ENCODE data around the gene RAD9A. TPM values are rescaled to one million over a fixed set of nuclear protein-coding genes. Genes with fewer than 3 reads are reported as not detected.

Gene RAD9A
- 16.4 TPM for polyA plus RNA-seq (2013, experiment 1 of 2)
- polyA plus RNA-seq (2013, experiment 2 of 2) = 14.7 TPM

DNA sequence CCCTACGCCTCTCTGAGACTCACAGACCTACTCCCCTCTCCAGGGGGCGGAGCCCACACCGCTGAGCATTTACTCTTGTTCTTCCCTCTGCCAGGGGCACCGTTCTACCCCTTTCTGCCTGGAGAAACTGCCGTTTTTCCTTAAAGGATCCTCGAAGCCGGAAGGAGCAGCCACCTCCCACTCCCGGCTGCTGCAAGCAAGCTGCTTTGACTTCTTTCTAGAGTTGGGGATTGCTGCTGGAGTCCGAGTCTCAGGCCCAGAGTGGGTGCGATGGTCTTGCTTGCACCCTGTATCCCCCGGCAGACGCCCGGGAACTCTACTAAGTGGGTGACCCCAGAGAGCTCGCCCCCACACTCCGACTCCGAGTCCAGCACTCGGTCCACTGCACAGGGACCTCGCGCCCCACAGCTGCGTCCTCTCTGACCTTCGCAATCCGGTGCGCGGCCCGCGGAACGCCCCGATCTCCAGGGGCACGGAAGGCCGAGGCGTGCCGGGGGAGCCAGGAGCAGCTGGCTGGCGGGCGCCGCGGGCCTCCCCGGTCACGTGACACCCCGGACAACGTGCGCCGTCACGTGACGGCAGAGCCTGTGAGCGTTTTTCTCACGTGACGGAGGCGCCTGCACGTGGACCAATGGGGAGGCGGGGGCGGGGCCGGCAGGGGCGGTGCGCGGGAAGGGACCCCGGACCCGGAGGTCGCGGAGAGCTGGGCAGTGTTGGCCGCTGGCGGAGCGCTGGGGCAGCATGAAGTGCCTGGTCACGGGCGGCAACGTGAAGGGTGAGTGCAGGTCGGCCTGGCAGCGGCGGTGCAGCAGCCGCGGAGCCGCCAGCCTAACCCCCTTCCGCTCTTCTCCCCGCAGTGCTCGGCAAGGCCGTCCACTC is at the start of gene RAD9A:
Gene RAD9A, plus strand, starts transcription at position 683 of the 879 bp plus-strand sequence. Its CDS starts 59 bp downstream, at position 742.
- peak within 1 kb of the TSS; percentile 98 for H3K56ac ChIP-seq (ENCODE audit: low read length)
- peak within 1 kb of the TSS; percentile 80 for H3K23ac ChIP-seq (ENCODE audit: low read length)
- H3K4me1 ChIP-seq (ENCODE audit: control insufficient read depth, low read depth, low read length) = peaks cover 12% of the 10 kb centered on the region
- peak within 1 kb of the TSS; percentile 42 for H3K18ac ChIP-seq (ENCODE audit: low read length)
- H3K36me3 ChIP-seq (ENCODE audit: control insufficient read depth, insufficient read depth, low read length) = no peaks in the 10 kb centered on the region
- H3K4me2 ChIP-seq (ENCODE audit: low read length) = peak within 1 kb of the TSS; percentile 75
- no peaks in the 10 kb centered on the region for H3K27me3 ChIP-seq (ENCODE audit: insufficient read depth, low read length, poor library complexity)
- peaks cover 5% of the 10 kb centered on the region for H3K79me2 ChIP-seq (ENCODE audit: control insufficient read depth, insufficient read depth, low read length)
- no peak within 1 kb of the TSS for H4K8ac ChIP-seq (ENCODE audit: low read depth, low read length)
- peaks cover 8% of the 10 kb centered on the region for H3K79me1 ChIP-seq (ENCODE audit: low read length)
- H2BK120ac ChIP-seq (ENCODE audit: low read depth, low read length) = no peak within 1 kb of the TSS
- peak within 1 kb of the TSS; percentile 79 for H3K4me3 ChIP-seq (ENCODE audit: low read length)
- H3K4ac ChIP-seq (ENCODE audit: low read depth, low read length) = peak within 1 kb of the TSS; percentile 44
- peak; percentile 97 for DNase-seq
- no peak within 1 kb of the TSS for H2BK15ac ChIP-seq (replicated peaks; ENCODE audit: low read depth)
- no peak within 1 kb of the TSS for H2AK5ac ChIP-seq (ENCODE audit: low read length)
- H2BK5ac ChIP-seq (ENCODE audit: low read length) = no peak within 1 kb of the TSS
- H3K27ac ChIP-seq (ENCODE audit: low read depth, low read length) = peak within 1 kb of the TSS; percentile 69
- WGBS (ENCODE audit: extremely low coverage, insufficient coverage, low lambda C conversion rate) = no CpG with 5 or more reads among the region's 75 CpGs
- H3K9ac ChIP-seq (ENCODE audit: low read length) = peak within 1 kb of the TSS; percentile 84
- no peak within 1 kb of the TSS for H4K5ac ChIP-seq (ENCODE audit: low read length)

DNA sequence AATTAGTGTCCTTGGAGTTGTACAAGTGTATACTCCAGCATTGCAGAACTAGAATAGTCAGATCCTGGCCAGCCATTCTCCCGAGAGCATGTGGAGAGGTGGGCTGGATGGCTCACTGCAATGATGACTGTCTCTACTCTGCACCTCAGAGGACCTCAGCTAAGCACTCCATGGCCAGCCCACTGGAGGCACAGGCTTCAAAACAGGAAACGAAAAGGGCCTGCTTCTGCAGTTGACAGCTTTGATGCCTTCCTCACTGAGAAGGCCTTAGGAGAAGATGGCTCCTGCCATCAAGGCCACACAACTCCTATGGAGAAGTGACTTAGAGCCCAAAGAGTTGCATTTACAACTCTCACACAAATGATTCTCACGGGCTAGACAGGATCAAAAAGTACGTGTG is 47.5 kb upstream of the RAD9A start:
- H2BK5ac ChIP-seq (ENCODE audit: low read length) = no peak overlapping the region
- H3K4me2 ChIP-seq (ENCODE audit: low read length) = no peak overlapping the region
- no peak overlapping the region for H2AK5ac ChIP-seq (ENCODE audit: low read length)
- H3K36me3 ChIP-seq (ENCODE audit: control insufficient read depth, insufficient read depth, low read length) = no peaks in the 10 kb centered on the region
- no peak for DNase-seq
- H2BK15ac ChIP-seq (replicated peaks; ENCODE audit: low read depth) = no peak overlapping the region
- no peaks in the 10 kb centered on the region for H3K27me3 ChIP-seq (ENCODE audit: insufficient read depth, low read length, poor library complexity)
- no peak overlapping the region for H4K8ac ChIP-seq (ENCODE audit: low read depth, low read length)
- H2BK120ac ChIP-seq (ENCODE audit: low read depth, low read length) = no peak overlapping the region
- no peak overlapping the region for H3K9ac ChIP-seq (ENCODE audit: low read length)
- no CpG with 5 or more reads among the region's 4 CpGs for WGBS (ENCODE audit: extremely low coverage, insufficient coverage, low lambda C conversion rate)
- H3K18ac ChIP-seq (ENCODE audit: low read length) = no peak overlapping the region
- no peak overlapping the region for H3K4ac ChIP-seq (ENCODE audit: low read depth, low read length)
- H3K56ac ChIP-seq (ENCODE audit: low read length) = no peak overlapping the region
- no peak overlapping the region for H4K5ac ChIP-seq (ENCODE audit: low read length)
- no peak overlapping the region for H3K23ac ChIP-seq (ENCODE audit: low read length)
- no peak overlapping the region for H3K4me3 ChIP-seq (ENCODE audit: low read length)
- H3K27ac ChIP-seq (ENCODE audit: low read depth, low read length) = no peak overlapping the region
- no peaks in the 10 kb centered on the region for H3K79me2 ChIP-seq (ENCODE audit: control insufficient read depth, insufficient read depth, low read length)
- no peaks in the 10 kb centered on the region for H3K4me1 ChIP-seq (ENCODE audit: control insufficient read depth, low read depth, low read length)
- H3K79me1 ChIP-seq (ENCODE audit: low read length) = no peaks in the 10 kb centered on the region

GRCh38 chr11:67345247-67345919 is 46.4 kb upstream of the RAD9A start:
- Histone ChIP-seq H4K8ac (ENCODE audit: low read depth, low read length) (no peak overlapping the region), H2AK5ac (ENCODE audit: low read length) (no peak overlapping the region), H3K4me2 (ENCODE audit: low read length) (no peak overlapping the region), H3K36me3 (ENCODE audit: control insufficient read depth, insufficient read depth, low read length) (no peaks in the 10 kb centered on the region), H3K4ac (ENCODE audit: low read depth, low read length) (no peak overlapping the region), H3K27ac (ENCODE audit: low read depth, low read length) (no peak overlapping the region), H3K23ac (ENCODE audit: low read length) (no peak overlapping the region), H3K56ac (ENCODE audit: low read length) (no peak overlapping the region), H2BK5ac (ENCODE audit: low read length) (no peak overlapping the region), H3K18ac (ENCODE audit: low read length) (no peak overlapping the region), H3K27me3 (ENCODE audit: insufficient read depth, low read length, poor library complexity) (no peaks in the 10 kb centered on the region), H3K79me2 (ENCODE audit: control insufficient read depth, insufficient read depth, low read length) (no peaks in the 10 kb centered on the region), H3K4me1 (ENCODE audit: control insufficient read depth, low read depth, low read length) (no peaks in the 10 kb centered on the region), H3K79me1 (ENCODE audit: low read length) (no peaks in the 10 kb centered on the region), H2BK120ac (ENCODE audit: low read depth, low read length) (no peak overlapping the region), H2BK15ac (replicated peaks; ENCODE audit: low read depth) (no peak overlapping the region), H4K5ac (ENCODE audit: low read length) (no peak overlapping the region), H3K4me3 (ENCODE audit: low read length) (no peak overlapping the region), H3K9ac (ENCODE audit: low read length) (no peak overlapping the region)
- no CpG with 5 or more reads among the region's 8 CpGs for whole genome bisulfite sequencing (ENCODE audit: extremely low coverage, insufficient coverage, low lambda C conversion rate)
- DNase-seq = no peak

GRCh38 chr11:67345920-67346819 is 45.6 kb upstream of the RAD9A start:
- Histone ChIP-seq H3K9ac (ENCODE audit: low read length) (no peak overlapping the region), H4K8ac (ENCODE audit: low read depth, low read length) (no peak overlapping the region), H2BK120ac (ENCODE audit: low read depth, low read length) (no peak overlapping the region), H2BK5ac (ENCODE audit: low read length) (no peak overlapping the region), H2BK15ac (replicated peaks; ENCODE audit: low read depth) (no peak overlapping the region), H3K4me1 (ENCODE audit: control insufficient read depth, low read depth, low read length) (no peaks in the 10 kb centered on the region), H3K4me2 (ENCODE audit: low read length) (no peak overlapping the region), H3K4me3 (ENCODE audit: low read length) (no peak overlapping the region), H3K79me2 (ENCODE audit: control insufficient read depth, insufficient read depth, low read length) (no peaks in the 10 kb centered on the region), H3K23ac (ENCODE audit: low read length) (no peak overlapping the region), H3K18ac (ENCODE audit: low read length) (no peak overlapping the region), H3K27ac (ENCODE audit: low read depth, low read length) (no peak overlapping the region), H3K4ac (ENCODE audit: low read depth, low read length) (no peak overlapping the region), H4K5ac (ENCODE audit: low read length) (no peak overlapping the region), H3K56ac (ENCODE audit: low read length) (no peak overlapping the region), H2AK5ac (ENCODE audit: low read length) (no peak overlapping the region), H3K79me1 (ENCODE audit: low read length) (no peaks in the 10 kb centered on the region), H3K36me3 (ENCODE audit: control insufficient read depth, insufficient read depth, low read length) (no peaks in the 10 kb centered on the region), H3K27me3 (ENCODE audit: insufficient read depth, low read length, poor library complexity) (no peaks in the 10 kb centered on the region)
- peak; percentile 68 for DNase-seq
- WGBS (ENCODE audit: extremely low coverage, insufficient coverage, low lambda C conversion rate) = no CpG with 5 or more reads among the region's 7 CpGs

- Histone ChIP-seq H3K4me2 (ENCODE audit: low read length) (no peak overlapping the region), H4K5ac (ENCODE audit: low read length) (no peak overlapping the region), H3K36me3 (ENCODE audit: control insufficient read depth, insufficient read depth, low read length) (no peaks in the 10 kb centered on the region), H3K27me3 (ENCODE audit: insufficient read depth, low read length, poor library complexity) (no peaks in the 10 kb centered on the region), H3K27ac (ENCODE audit: low read depth, low read length) (no peak overlapping the region), H3K79me2 (ENCODE audit: control insufficient read depth, insufficient read depth, low read length) (no peaks in the 10 kb centered on the region), H2BK5ac (ENCODE audit: low read length) (no peak overlapping the region), H3K4me3 (ENCODE audit: low read length) (no peak overlapping the region), H3K4me1 (ENCODE audit: control insufficient read depth, low read depth, low read length) (peaks cover 3% of the 10 kb centered on the region), H2AK5ac (ENCODE audit: low read length) (no peak overlapping the region), H3K9ac (ENCODE audit: low read length) (no peak overlapping the region), H3K56ac (ENCODE audit: low read length) (no peak overlapping the region), H3K23ac (ENCODE audit: low read length) (no peak overlapping the region), H3K18ac (ENCODE audit: low read length) (no peak overlapping the region), H3K4ac (ENCODE audit: low read depth, low read length) (no peak overlapping the region), H2BK120ac (ENCODE audit: low read depth, low read length) (no peak overlapping the region), H3K79me1 (ENCODE audit: low read length) (no peaks in the 10 kb centered on the region), H2BK15ac (replicated peaks; ENCODE audit: low read depth) (no peak overlapping the region), H4K8ac (ENCODE audit: low read depth, low read length) (no peak overlapping the region)
- no CpG with 5 or more reads among the region's 11 CpGs for WGBS (ENCODE audit: extremely low coverage, insufficient coverage, low lambda C conversion rate)
- peak; percentile 62 for DNase-seq
Measured at GRCh38 chr11:67347964-67348749, 43.6 kb upstream of the RAD9A start.
